ENCODE measurements around the gene CTSL.

- TF ChIP-seq THAP8 (CRISPR knock-in tag; IDR thresholded peaks at IDR 0.05; ENCODE audit: borderline replicate concordance) (no peak), MAX (IDR thresholded peaks at IDR 0.05) (no peak), CTCF (CRISPR knock-in tag; IDR thresholded peaks at IDR 0.05) (no peak), FOXJ3 (CRISPR knock-in tag; IDR thresholded peaks at IDR 0.05; ENCODE audit: borderline replicate concordance) (no peak), SP2 (CRISPR knock-in tag; IDR thresholded peaks at IDR 0.05) (no peak)
These were observed 43.3 kb upstream of the CTSL start for GRCh38 chr9:87682618-87683017.
